Measurements from ENCODE around the gene ZNF433. TPM values are rescaled to one million over a fixed set of nuclear protein-coding genes. Genes with fewer than 3 reads are reported as not detected.
"Not testable (repeated sequence)": the region's sequence is repeated elsewhere in the genome, so short reads cannot be mapped to it uniquely, and the experiment has no call there.

ZNF433 gene
- total RNA-seq, 1 donor from 2014 or later = 4.5 TPM

DNA sequence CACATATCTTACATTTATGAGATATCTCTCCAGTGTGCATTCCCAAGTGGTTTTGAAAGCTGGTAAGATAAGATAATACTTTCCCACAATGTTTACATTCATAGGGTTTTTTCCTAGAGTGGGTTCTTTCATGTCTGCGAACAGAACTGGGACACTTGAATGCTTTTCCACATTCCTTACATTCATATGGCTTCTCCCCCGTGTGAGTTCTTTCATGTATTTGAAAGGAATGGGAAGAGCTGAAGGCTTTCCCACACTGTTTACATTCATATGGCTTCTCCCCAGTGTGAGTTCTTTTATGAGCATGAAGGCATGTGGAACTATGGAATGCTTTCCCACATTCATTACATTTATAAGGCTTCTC, 19.7 kb downstream of the ZNF433 start:
- Mint-ChIP-seq H3K4me3 (ENCODE audit: unreplicated experiment) (peak overlapping the region; percentile 20), H3K9me3 (ENCODE audit: unreplicated experiment) (peaks cover 21% of the 10 kb centered on the region), H3K36me3 (ENCODE audit: unreplicated experiment) (peaks cover 56% of the 10 kb centered on the region), H3K4me1 (ENCODE audit: low read depth, unreplicated experiment) (no peaks in the 10 kb centered on the region), H3K27me3 (ENCODE audit: unreplicated experiment) (peaks cover under 1% of the 10 kb centered on the region), H3K27ac (ENCODE audit: unreplicated experiment) (no peak overlapping the region)
- no peak for DNase-seq
- no peak for TF ChIP-seq CTCF (IDR thresholded peaks at IDR 0.05; ENCODE audit: partially characterized antibody, unreplicated experiment)

- Mint-ChIP-seq H3K4me1 (ENCODE audit: low read depth, unreplicated experiment) (no peaks in the 10 kb centered on the region), H3K4me3 (ENCODE audit: unreplicated experiment) (no peak overlapping the region), H3K9me3 (ENCODE audit: unreplicated experiment) (peaks cover 21% of the 10 kb centered on the region), H3K27me3 (ENCODE audit: unreplicated experiment) (peaks cover 4% of the 10 kb centered on the region), H3K36me3 (ENCODE audit: unreplicated experiment) (peaks cover 59% of the 10 kb centered on the region), H3K27ac (ENCODE audit: unreplicated experiment) (no peak overlapping the region)
- no peak for TF ChIP-seq CTCF (IDR thresholded peaks at IDR 0.05; ENCODE audit: partially characterized antibody, unreplicated experiment)
- no peak for DNase-seq
Measured at GRCh38 chr19:12015015-12015752, 20.3 kb downstream of the ZNF433 start.

DNA sequence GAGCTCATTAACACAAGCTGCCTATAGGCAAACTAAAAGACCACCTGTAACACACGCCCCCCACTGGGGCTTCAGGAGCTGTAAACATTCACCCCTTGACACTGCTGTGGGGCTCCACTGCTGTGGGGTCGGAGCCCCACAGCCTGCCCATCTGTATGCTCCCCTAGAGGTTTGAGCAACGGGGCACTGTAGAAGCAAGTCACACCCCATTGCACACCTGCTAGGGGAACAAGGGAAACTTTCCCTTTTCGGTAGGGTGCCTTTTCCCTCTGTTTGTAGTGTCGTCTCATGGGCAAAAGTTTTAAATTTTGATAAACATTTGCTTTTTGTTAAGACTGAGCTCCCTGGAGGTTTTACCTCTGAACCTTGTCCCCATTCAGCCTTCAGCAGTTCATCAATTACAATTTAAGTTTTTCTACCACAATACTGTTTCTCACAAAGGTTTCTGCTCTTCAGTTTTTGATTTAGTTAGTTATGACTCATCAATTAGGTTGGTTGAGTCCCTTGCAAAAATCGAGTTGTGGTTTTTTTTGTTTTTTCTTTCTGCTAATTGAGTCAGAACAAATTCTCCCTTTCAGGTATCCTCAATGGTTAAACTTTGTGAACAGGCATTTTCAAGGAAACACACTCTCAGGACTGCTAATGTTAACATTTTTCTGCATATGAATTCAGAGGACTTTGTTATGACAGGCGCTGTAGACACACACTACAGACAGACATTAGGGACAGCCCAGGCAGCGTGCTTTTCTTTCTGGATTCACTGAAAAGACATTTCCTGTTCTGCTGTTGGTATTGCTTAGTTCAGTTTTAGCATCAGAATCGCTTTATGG, 35.1 kb downstream of the ZNF433 start:
- peaks cover 3% of the 10 kb centered on the region for H3K27me3 Mint-ChIP-seq (ENCODE audit: unreplicated experiment)

DNA sequence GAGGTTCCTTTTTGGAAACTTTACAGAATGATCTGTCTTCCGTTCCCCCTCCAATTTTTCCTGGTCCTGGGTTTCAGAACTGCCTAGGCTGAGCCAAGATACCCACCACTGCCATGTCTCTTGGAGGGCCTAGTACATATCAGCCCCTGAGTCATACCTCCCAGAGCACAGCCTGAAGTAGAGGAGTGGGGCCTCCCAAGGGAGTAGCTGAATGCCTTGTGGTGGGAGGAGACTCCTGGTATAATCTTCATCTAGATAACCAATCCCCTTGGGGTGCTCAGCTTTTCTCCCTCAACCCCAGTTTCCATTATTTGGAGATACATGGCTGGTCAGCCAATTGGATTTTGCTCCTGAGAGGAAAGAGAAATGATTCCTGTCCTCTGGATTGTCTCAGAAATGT, 40.3 kb downstream of the ZNF433 start:
- H3K36me3 Mint-ChIP-seq (ENCODE audit: unreplicated experiment) = peaks cover 27% of the 10 kb centered on the region

More for the DNA sequence above, 35.1 kb downstream of the ZNF433 start:
- no peaks in the 10 kb centered on the region for H3K4me1 Mint-ChIP-seq (ENCODE audit: low read depth, unreplicated experiment)
- no peak for DNase-seq
- H3K4me3 Mint-ChIP-seq (ENCODE audit: unreplicated experiment) = no peak overlapping the region
- H3K9me3 Mint-ChIP-seq (ENCODE audit: unreplicated experiment) = peaks cover 1% of the 10 kb centered on the region
- TF ChIP-seq CTCF (IDR thresholded peaks at IDR 0.05; ENCODE audit: partially characterized antibody, unreplicated experiment) = no peak
- no peak overlapping the region for H3K27ac Mint-ChIP-seq (ENCODE audit: unreplicated experiment)
- H3K36me3 Mint-ChIP-seq (ENCODE audit: unreplicated experiment) = peaks cover 26% of the 10 kb centered on the region

GRCh38 chr19:11991921-11992320, 43.6 kb downstream of the ZNF433 start:
- H3K4me3 Mint-ChIP-seq (ENCODE audit: unreplicated experiment); H3K9me3 Mint-ChIP-seq (ENCODE audit: unreplicated experiment); H3K27me3 Mint-ChIP-seq (ENCODE audit: unreplicated experiment); H3K4me1 Mint-ChIP-seq (ENCODE audit: low read depth, unreplicated experiment); H3K27ac Mint-ChIP-seq (ENCODE audit: unreplicated experiment); DNase-seq: not testable (repeated sequence)
- peaks cover 11% of the 10 kb centered on the region for H3K36me3 Mint-ChIP-seq (ENCODE audit: unreplicated experiment)

More for the DNA sequence above, 40.3 kb downstream of the ZNF433 start:
- H3K27me3 Mint-ChIP-seq (ENCODE audit: unreplicated experiment) = peaks cover 3% of the 10 kb centered on the region
- peaks cover 2% of the 10 kb centered on the region for H3K4me1 Mint-ChIP-seq (ENCODE audit: low read depth, unreplicated experiment)
- H3K9me3 Mint-ChIP-seq (ENCODE audit: unreplicated experiment) = peaks cover 1% of the 10 kb centered on the region
- DNase-seq = no peak
- no peak overlapping the region for H3K27ac Mint-ChIP-seq (ENCODE audit: unreplicated experiment)
- no peak for TF ChIP-seq CTCF (IDR thresholded peaks at IDR 0.05; ENCODE audit: partially characterized antibody, unreplicated experiment)
- H3K4me3 Mint-ChIP-seq (ENCODE audit: unreplicated experiment) = no peak overlapping the region

All from glutamatergic neuron (in vitro differentiated cells).